ENCODE measurements around the gene CD70.

DNA sequence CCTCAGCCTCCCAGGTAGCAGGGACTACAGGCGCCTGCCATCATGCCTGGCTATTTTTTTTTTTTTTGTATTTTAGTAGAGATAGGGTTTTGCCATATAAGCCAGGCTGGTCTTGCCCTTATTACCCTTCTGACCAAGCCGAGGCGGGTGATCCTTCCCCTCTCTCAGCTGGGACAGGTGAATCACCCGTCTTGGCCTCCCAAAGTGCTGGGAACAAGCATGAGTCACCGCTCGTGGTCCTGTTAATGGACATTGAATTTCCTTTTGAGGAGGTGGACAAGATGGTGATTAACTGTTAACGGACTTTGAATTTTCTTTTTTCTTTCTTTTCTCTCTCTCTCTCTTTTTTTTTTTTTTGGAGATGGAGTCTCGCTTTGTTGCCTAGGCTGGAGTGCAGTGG is 10.6 kb downstream of the CD70 start:
- TF ChIP-seq POLR2A (IDR thresholded peaks at IDR 0.05; ENCODE audit: low read depth, low read length) = no peak
- no peak for TF ChIP-seq POLR2AphosphoS5 (IDR thresholded peaks at IDR 0.05; ENCODE audit: low read depth, low read length)
- TF ChIP-seq TAF1 (IDR thresholded peaks at IDR 0.05; ENCODE audit: borderline replicate concordance, low read depth, low read length) = no peak
